ENCODE data around the gene C17orf114.

C17orf114 gene

DNA sequence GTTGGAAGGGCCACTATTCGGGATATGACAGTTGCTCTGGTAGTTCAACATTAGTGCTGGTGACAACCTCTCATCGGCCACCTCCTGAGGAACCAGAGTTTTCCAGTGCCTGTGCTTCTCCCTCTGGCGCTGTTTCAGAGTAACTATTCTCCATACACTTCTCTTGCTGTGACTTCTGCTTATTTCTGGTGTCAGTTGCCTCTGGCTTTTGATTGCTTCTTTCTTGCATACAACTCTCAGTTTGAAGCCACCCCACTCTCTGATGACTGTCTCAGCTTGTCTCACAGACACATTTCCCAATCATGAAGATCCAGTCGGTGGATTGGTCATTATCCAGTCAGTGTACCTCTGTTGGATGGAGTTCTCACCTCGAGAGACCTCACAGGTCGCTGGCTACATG lies 33.8 kb downstream of the C17orf114 start:
- ChIA-PET POLR2A (ENCODE audit: unreplicated experiment) (no interaction called here), CTCF (no interaction called here)
- Histone ChIP-seq H3K36me3 (ENCODE audit: low read depth) (no peaks in the 10 kb centered on the region), H4K20me1 (ENCODE audit: insufficient read depth) (no peaks in the 10 kb centered on the region), H3K4me2 (no peak overlapping the region), H3K9me2 (ENCODE audit: insufficient read depth) (no peaks in the 10 kb centered on the region), H3F3A (ENCODE audit: insufficient read depth, low read depth) (no peaks in the 10 kb centered on the region), H2AFZ (no peak overlapping the region), H3K27ac (no peak overlapping the region), H3K27me3 (ENCODE audit: insufficient read depth, low read depth) (0 out of 2 replicates have a peak, but pooled peaks cover 4% of the 10 kb centered on the region), H3K9me3 (ENCODE audit: insufficient read depth, low read depth) (no peaks in the 10 kb centered on the region), H3K4me3 (no peak overlapping the region), H3K4me1 (replicated peaks; ENCODE audit: insufficient read depth) (no peaks in the 10 kb centered on the region), H3K79me2 (ENCODE audit: low read depth) (no peaks in the 10 kb centered on the region)
- TF ChIP-seq, protein P1, sequence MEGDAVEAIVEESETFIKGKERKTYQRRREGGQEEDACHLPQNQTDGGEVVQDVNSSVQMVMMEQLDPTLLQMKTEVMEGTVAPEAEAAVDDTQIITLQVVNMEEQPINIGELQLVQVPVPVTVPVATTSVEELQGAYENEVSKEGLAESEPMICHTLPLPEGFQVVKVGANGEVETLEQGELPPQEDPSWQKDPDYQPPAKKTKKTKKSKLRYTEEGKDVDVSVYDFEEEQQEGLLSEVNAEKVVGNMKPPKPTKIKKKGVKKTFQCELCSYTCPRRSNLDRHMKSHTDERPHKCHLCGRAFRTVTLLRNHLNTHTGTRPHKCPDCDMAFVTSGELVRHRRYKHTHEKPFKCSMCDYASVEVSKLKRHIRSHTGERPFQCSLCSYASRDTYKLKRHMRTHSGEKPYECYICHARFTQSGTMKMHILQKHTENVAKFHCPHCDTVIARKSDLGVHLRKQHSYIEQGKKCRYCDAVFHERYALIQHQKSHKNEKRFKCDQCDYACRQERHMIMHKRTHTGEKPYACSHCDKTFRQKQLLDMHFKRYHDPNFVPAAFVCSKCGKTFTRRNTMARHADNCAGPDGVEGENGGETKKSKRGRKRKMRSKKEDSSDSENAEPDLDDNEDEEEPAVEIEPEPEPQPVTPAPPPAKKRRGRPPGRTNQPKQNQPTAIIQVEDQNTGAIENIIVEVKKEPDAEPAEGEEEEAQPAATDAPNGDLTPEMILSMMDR (conservative IDR thresholded peaks at IDR 0.05), result no peak
- TF ChIP-seq EZH2 (IDR thresholded peaks at IDR 0.05; ENCODE audit: low read depth), result no peak
- intact Hi-C loops (cut with micrococcal nuclease; ENCODE audit: unreplicated experiment), result no loop called here
- BruUV-seq (replicated peaks), result no TSS peak
- no peak for DNase-seq

DNA sequence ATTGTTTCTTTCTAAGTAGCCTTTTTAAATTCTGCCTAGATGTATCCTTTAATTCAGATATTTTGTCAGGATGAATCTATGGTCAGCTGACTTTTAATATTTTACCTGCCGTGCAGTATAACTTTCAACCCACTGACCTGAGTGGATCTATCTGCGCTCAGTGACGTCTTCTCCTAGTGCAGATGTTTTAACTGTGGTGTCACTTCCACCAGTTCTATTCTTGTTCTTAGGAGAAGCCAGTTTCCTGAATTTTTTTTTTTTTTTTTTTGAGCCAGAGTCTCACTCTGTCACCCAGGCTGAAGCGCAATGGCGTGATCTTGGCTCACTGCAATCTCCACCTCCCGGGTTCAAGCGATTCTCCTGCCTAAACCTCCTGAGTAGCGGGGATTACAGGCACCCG lies 35.4 kb downstream of the C17orf114 start:
- ChIA-PET POLR2A (ENCODE audit: unreplicated experiment) (no interaction called here), CTCF (no interaction called here)
- Histone ChIP-seq H3K9me2 (ENCODE audit: insufficient read depth) (no peaks in the 10 kb centered on the region), H3K36me3 (ENCODE audit: low read depth) (no peaks in the 10 kb centered on the region), H3F3A (ENCODE audit: insufficient read depth, low read depth) (no peaks in the 10 kb centered on the region), H3K9me3 (ENCODE audit: insufficient read depth, low read depth) (no peaks in the 10 kb centered on the region), H3K4me1 (replicated peaks; ENCODE audit: insufficient read depth) (no peaks in the 10 kb centered on the region), H3K4me2 (no peak overlapping the region), H3K27me3 (ENCODE audit: insufficient read depth, low read depth) (no peaks in the 10 kb centered on the region), H4K20me1 (ENCODE audit: insufficient read depth) (no peaks in the 10 kb centered on the region), H3K79me2 (ENCODE audit: low read depth) (no peaks in the 10 kb centered on the region), H3K27ac (no peak overlapping the region), H3K4me3 (no peak overlapping the region), H2AFZ (no peak overlapping the region)
- no peak for DNase-seq
- TF ChIP-seq EZH2 (IDR thresholded peaks at IDR 0.05; ENCODE audit: low read depth), result no peak
- TF ChIP-seq, protein P1 (conservative IDR thresholded peaks at IDR 0.05), result no peak
- intact Hi-C loops (cut with micrococcal nuclease; ENCODE audit: unreplicated experiment), result no loop called here
- no TSS peak for BruUV-seq (replicated peaks)

DNA sequence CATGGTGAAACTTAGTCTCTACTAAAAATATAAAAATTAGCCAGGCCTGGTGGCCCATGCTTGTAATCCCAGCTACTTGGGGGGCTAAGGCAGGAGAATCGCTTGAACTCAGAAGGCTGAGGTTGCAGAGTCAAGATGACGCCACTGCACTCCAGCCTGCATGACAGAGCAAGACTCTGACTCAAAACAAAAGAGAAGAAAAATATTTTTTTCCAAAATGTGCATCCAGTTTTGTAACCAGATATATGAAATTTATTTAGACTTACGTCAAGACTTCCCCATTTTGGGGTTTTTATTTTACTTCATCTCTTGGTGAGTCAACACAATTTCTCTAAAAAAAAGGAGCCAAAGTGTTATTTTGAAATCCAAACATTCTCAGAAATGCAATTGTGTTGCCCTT lies 35.9 kb downstream of the C17orf114 start:
- Histone ChIP-seq H3K27ac (no peak overlapping the region), H3K79me2 (ENCODE audit: low read depth) (no peaks in the 10 kb centered on the region), H3F3A (ENCODE audit: insufficient read depth, low read depth) (no peaks in the 10 kb centered on the region), H3K4me1 (replicated peaks; ENCODE audit: insufficient read depth) (no peaks in the 10 kb centered on the region), H3K4me3 (no peak overlapping the region), H3K9me2 (ENCODE audit: insufficient read depth) (no peaks in the 10 kb centered on the region), H3K4me2 (no peak overlapping the region), H3K9me3 (ENCODE audit: insufficient read depth, low read depth) (no peaks in the 10 kb centered on the region), H4K20me1 (ENCODE audit: insufficient read depth) (no peaks in the 10 kb centered on the region), H3K36me3 (ENCODE audit: low read depth) (no peaks in the 10 kb centered on the region), H3K27me3 (ENCODE audit: insufficient read depth, low read depth) (no peaks in the 10 kb centered on the region), H2AFZ (no peak overlapping the region)
- DNase-seq, result no peak
- TF ChIP-seq, protein P1 (conservative IDR thresholded peaks at IDR 0.05), result no peak
- no peak for TF ChIP-seq EZH2 (IDR thresholded peaks at IDR 0.05; ENCODE audit: low read depth)
- no TSS peak for BruUV-seq (replicated peaks)
- CTCF ChIA-PET, result no interaction called here
- intact Hi-C loops (cut with micrococcal nuclease; ENCODE audit: unreplicated experiment), result no loop called here
- POLR2A ChIA-PET (ENCODE audit: unreplicated experiment), result no interaction called here

Measured in PC-9 (cell line).